HS-27A (cell line): Measurements from ENCODE around the gene ABHD5.

Experiments
- DNase-seq: peaks from one replicate; pipeline ENCODE4 v3.0.0-alpha.2; 2012; ENCODE audit warnings: low read depth, missing footprints

Gene ABHD5

DNA sequence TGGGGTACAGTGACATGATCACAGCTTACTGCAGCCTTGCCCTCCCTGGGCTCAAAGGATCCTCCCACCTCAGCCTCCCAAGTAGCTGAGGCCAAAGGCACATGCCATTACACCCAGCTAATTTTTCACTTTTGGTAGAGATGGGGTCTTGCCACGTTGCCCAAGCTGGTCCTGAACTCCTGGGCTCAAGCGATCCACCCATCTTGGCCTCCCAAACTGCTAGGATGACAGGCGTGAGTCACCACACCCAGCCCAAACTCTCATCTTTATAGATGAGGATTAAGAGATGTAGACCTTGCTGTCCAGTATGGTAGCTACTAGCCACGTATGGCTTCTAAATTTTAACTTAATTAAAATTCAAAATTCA, 4.4 kb upstream of the ABHD5 start:
- no peak for DNase-seq

DNA sequence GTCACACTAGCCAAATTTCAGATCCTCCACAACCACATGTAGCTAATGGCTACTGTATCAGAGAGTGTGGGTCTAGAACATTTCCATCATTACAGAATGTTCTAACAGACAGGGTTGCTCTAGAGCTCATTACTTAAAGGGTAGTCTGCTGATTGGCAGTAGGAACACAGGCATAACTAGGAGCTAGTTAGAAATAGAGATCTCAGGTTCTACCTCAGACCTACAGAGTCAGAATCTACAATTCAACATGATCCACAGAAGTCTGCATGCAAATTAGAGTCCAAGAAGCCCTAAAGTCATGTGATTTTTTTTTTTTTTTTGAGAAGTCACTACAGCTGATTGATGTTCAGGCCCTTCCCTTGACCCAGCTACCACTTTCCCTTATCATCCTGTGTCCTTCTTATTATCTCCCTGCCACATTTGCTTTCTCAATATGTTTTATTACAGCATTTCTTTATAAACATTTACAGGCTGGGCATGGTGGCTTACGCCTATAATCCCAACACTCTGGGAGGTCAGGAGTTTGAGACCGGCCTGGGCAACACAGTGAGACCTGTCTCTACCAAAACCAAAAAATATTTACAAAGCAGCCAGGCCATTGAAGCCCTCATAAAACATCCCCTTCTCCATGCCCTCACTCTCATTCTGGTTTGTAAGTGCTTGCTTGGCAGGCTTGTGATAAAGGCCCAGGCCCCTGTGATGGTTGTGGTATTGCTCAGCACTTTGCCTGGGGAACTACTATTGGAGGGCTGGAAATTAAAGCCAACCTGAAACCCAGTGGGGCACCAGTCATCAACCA, 3.8 kb upstream of the ABHD5 start:
- DNase-seq = no peak

DNA sequence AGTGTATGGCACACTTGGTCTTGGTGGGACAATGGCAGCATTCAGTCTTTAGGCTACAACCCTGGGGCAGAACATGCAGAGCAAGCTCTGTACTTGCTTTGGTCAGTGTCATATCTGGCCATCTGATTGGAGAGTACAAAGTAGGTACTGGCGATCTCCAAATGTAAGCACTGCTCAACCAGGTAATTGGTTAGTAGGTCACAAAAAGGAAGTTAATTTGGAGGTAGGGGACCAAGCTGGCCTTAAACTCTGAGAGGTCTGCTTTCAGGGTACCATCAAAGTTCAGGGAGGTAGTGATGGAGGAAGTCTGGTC, 3.3 kb upstream of the ABHD5 start:
- no peak for DNase-seq

DNA sequence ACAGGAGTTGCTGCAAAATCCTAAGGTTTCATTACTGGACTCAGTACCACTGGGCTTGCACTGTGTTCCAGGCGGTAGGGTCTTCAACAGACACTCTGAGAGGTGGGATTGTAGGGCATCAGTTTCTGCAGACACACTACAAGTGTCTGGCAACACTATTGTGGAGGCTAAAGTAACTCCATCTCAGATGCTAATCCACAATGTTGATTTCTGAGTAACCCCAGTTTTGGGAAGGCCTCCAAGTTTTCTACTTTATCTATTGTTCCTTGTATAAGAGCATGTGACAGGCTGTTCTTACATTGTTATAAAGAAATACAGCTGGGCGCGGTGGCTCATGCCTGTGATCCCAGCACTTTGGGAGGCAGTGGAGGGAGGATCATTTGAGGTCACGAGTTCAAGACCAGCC, 2.5 kb upstream of the ABHD5 start:
- no peak for DNase-seq

DNA sequence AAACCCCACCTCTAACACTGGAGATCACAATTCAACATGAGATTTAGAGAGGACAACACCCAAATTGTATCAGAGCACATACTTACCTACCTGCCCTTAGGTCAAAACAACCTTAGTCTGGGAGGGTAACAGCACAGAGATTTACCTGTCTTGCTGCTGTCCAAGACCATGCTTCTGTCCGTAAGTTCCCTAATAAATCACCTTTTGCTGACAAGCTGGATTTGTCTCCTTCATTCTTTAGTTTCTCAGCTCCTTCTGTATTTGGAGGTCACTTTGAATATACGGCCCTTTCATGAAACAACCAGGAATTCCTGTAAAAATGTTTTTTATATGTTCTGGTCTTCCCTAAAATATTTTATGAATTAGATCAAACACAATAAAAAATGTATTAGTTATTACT, 1.6 kb upstream of the ABHD5 start:
- no peak for DNase-seq

DNA sequence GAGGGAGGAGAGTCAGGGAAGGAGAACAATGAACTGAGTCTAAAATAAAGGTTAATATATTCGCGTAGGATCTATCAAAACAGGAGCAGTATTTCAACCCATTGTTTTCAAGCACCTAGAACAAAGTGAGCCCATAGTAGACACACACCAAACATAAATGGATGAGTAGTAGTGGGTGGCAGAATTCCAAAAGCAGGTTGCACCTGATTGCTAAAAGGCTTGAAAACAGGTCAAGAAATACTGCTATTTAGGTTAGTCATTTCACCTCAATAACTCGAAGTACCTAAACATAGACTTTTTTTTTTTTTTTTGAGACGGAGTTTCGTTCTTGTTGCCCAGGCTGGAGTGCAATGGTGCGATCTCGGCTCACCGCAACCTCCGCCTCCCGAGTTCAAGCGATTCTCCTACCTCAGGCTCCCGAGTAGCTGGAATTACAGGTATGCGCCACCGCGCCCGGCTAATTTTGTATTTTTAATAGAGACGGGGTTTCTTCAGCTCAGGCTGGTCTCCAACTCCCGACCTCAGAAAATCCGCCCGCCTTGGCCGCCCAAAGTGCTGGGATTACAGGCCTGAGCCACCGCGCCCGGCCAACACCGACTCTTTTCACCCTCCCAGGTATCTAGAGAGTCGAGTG, 855 bp upstream of the ABHD5 start:
- DNase-seq = no peak

DNA sequence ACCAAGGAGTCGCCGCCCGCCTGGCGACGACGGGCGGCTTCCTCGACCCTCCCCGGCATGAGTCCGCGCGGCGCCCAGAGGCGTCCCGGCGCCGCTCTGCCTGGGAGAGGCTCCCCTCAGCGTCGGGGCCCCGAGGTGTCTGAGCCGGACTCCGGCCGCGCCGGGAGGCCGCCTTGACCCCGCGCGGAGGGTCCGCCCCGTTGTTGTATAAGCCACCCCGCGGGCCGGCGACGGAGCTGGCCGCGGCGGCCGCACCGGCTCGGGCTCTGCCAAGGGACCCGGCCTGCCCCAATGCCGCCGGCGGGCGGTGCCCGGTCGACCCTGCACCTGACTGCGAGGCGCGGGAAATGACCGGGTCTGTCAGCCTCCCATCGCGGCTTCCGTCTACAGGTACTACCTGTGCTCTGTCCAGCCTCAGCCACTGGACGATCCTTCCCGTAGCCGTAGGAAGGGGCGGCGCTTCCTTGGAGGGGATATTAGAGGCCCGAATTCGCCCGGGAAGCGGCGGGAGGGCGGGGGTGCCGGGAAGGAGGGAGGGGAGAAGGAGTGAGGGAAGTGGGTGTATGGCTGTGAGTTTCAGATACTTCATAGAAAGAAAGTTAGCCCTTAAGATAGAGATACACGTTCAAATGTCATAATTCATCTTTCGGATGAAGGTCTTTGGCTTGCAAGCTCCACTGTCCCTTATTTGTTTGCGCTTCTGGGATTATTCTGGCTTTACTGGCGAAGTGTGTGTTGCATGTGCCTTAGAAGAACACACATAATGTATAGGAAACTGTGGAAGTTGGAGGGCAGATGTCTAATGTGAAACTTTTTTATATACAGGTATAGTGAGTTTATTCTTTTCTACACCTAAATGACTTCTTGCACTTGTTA, 620 bp downstream of the ABHD5 start:
- peak; percentile 41 for DNase-seq

DNA sequence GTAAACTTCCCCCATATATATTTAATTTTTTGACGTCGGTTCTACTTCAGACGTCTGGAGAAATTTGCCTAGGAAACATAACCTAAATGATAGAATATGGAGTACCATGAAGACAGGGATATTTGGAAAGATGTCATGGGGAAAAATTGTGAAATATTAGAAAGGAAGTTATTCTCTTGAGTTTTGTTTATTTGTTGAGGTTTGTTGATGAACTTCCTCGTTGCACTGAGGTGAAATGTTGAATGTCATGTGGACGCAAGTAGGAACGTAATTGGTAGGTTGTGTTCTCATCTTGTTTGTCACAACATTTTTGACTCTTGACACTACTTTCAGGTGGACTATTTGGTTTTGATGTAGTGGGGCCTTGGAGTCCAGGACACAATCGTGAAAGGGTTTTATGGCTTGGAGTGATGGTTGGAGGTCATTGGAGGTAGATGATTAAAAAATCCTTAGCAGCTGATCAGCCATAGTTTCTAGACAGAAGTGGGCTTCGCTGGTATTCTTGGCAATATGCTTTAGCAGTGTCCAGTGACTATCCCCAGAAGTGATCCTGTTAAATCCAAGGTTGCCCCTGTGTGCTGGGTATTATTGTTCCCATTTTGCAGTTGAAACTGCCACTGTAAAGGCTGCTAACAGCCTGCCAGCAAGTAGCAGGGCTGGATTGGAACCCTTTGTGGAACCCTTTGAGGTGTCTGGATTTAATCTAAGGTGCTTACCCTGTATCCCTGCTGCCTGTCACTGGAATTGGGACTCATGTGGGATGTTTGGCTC, 1.5 kb downstream of the ABHD5 start:
- DNase-seq = no peak

DNA sequence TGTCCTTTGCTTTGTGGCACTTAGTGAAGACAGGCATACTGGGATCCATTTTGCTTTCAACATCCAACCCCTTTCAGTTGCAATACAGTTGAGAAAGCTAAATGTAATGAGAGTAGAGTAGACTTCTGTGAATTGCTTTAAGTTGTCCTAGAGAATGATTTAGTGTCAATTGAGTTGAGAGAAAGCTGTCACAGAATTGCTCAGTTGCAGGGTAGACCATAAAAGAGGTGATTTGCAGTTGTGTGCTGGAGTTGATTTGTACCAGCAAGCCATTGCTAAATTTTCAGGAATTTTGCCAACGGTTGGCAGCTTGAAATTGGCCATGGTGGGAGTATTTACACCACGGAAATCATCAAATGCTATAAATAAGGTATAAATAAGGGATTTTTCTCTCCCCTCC, 2.2 kb downstream of the ABHD5 start:
- no peak for DNase-seq

DNA sequence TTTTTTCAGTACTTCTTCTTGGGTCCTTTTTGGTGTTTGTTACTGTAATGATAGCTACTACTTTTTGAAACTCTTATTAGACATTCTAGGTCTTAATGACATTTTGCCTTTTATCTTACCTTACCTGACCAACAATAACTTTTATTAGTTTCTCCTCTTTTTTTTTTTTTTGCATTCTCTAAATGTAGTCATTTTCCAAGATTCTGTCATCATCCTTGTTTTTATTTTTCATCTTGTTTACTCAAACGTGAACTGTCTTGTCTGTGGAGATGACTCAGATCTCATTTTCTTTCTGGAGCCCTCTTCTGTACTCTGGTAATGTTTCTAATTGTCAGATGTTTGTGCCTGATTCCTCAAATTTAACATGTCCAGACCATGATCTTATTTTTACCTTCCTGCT, 2.9 kb downstream of the ABHD5 start:
- DNase-seq = no peak

DNA sequence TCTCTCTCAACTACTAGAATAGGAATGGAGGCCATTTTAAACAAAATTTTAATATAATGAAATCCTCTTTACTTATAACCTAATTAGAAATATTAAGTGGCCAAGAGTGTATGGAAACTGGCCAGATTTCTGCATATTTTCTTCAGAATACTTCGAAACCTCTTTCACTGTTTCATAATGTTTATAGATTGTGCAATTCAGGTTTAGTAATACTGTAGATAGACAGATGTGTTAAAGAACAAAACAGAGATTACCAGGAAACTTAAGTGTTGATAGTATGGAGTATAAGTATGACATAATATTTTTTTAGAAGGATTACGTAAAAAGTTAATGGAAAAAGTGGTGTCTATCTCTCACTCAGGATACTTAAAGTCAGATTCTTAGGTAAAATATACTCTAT, 4.7 kb downstream of the ABHD5 start:
- no peak for DNase-seq

DNA sequence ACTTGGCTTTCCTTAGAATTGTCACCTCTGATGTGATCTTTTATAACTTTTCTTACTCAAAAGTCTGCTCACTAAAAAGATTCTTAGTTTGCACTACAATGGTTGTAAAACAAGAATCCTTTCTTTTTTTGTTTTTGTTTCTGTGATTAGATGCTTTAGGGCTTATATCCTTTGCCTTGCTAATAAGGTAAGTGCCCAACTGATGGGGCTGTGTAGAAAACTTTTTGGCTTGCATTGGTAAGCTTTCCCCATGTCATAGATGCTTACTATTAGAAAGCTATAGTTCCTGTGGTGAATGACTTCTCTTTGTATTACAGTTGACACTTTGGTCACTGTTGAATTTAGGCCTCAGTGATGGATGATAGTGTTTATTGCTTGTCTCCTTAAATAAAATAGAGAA, 5.1 kb downstream of the ABHD5 start:
- no peak for DNase-seq

DNA sequence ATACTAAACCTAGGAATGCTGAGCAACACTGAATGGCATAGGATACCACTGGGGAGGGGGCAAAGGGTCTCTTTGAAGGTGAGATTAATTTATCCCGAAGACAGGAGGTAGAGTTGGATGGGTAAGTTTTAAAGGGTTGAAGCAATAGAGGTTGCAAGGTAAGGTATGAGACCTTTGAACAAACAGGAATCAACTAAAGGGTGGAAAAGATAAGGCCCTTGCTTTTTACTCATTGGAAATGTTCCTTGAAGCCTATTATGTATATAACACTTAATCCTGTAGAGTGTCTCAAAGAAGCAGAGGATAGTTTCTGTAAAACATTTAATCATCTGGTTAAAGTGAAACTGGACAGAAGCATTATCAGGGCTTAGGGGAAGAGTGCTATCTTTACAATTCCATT, 5.7 kb downstream of the ABHD5 start:
- no peak for DNase-seq

DNA sequence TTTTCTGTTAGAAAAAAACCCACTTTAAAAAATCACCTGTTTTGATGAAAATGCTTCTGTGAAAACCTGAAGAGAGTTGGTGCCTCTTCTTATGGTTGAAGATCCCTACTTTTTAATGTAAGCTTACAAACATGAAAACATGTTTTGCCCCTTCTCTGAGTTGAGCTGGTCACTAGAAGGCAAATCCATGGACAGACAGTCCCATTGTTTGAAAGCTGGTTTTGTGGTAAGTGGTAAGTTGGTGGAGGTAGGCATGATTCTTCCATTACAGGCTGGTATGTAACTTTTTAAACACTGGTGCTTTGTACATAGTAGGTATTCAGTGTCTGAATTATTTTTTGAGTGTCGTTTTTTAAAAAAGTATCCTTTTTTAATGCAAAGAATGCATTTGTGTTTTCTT, 6.1 kb downstream of the ABHD5 start:
- DNase-seq = no peak

DNA sequence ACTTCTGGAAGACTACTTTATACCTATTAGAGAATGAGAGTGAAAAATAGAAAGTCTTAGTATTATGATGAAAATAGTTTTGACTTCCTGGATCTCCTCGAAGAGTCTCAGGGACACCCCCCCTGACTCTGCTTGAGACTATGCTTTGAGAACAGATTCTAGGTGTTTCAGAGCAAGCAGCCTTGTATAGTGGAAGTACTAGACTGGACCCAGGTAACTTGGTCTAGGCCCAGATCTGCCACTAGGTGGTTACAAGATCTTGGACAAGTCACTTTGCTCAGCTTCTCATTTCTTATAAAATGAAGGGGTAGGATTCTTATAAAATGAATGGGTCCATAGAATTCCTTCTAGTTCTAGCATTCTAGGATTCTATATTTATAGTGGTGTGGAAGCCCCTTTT, 9.1 kb downstream of the ABHD5 start:
- no peak for DNase-seq

DNA sequence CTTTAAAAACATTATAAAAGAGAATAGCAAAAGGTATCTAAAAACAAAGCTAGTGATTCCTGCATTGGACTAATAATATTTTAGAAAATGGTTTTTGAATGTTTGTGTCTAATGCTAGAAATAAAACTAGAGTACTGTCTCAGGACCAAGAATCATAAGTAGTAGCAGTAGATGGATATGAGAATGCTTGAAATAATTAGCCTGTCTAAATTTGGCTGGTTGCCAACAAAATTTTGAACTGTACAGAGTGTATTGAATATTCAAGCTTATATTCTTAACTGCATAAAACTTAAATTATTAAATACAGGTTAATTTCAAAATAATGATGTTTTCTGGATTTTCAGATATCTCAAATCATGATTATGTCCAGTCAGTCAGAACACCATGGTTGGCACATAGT, 14.0 kb downstream of the ABHD5 start:
- no peak for DNase-seq

DNA sequence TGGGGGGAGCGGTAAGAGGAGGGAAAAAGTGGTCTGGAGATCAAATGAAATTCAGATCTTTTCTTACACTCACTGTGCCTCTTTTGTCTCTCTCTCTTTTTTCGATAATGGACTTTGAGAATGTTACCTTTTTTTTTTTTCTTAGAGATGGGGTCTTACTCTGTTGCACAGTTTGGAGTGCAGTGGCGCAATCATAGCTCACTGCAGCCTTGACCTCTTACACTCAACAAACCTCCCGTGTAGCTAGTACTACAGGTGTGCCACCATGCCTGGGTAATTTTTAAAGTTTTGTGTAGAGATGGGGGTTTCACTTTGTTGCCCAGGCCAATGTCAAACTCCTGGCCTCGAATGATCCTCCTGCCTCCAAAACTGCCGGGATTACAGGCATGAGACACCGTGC, 15.6 kb downstream of the ABHD5 start:
- no peak for DNase-seq

DNA sequence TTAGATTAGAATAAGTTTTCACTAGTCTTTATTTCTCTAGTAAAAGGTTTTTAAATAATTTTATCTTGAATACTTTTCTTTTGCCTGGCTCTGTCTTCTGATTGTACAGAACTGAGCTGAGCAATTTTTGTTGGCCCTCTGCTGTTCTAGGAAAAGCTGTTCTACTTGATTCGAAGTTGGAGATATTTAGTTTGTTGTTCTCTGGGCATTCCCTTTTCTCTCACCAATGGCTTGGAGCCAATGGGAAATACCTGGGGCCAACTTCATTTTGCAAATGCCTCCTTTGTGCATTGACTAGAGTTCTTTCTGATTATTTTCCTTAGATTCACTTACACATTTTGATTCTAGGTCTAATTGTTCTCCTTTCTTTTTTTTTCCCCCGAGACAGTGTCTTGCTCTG, 16.5 kb downstream of the ABHD5 start:
- no peak for DNase-seq

DNA sequence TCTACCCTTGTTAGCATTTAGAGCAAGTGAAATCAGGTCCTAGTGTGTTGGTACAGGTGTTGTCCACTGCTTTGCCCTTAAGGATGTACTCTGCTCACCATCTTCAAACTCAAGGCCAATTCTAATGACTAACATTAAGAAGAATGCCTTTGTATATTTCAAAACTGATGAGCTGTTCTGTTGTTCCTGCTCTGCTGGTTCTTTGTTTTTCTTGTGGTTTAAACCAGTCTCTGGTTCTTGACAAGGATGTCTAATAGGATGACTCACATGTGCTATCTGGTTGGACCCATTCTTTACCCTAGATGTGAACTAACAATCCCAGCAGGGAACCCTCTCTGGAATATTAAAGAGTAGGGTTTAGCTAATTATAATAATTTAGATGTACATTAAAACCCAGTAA, 17.3 kb downstream of the ABHD5 start:
- peak; percentile 61 for DNase-seq

DNA sequence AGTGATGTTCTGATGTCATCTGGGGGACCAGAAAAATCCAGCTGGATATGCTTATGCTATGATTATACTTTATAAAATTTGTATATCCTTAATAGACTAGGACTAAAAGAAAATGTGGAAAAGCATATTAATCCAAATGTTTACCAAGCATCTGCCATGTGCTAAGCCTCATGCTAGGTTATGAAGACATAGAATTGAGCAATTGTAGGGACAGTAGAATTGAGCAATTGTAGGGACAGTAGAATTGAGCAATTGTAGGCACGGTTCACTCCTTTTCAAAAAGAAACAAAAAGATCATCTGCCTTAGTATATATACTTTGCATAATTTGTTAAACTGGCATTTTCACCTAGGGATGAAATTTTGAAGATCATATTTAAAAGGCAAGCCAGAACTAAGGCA, 18.3 kb downstream of the ABHD5 start:
- no peak for DNase-seq

DNA sequence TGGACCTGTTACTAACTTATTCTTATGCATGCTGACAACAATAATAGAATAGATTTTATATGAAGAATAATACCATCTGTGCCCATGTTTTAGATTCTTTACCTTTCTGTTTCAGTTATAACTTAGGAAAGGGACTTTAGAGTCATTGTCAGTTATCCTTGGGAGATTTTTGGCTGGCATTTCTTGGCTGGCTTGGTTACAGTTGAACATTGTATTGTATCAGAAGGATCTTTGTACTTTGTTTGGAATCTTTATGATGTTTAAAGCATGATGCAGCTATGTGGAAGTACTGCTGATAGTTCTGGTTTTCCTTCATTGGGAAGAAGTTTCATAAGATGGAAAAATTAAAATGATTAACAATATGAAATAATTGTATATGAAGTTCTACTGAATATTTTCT, 19.9 kb downstream of the ABHD5 start:
- DNase-seq = no peak

DNA sequence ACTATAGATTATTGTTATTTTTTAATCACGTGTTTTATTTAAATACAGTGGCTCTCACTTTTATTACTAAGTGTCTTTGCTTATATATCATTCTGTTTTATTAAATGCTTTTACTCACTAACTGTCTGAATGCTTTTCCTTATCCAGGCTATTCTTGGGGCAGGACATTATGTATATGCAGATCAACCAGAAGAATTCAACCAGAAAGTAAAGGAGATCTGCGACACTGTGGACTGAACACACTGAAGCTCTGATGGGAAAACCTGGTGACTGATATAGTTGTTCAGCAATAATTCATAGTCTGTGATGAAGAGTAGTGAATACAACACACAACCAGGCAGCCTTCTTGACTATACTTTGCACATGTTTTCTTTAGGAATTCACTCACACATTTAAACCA, 27.6 kb downstream of the ABHD5 start:
- DNase-seq = no peak
